ENCODE data around the gene LEP.

LEP gene

DNA sequence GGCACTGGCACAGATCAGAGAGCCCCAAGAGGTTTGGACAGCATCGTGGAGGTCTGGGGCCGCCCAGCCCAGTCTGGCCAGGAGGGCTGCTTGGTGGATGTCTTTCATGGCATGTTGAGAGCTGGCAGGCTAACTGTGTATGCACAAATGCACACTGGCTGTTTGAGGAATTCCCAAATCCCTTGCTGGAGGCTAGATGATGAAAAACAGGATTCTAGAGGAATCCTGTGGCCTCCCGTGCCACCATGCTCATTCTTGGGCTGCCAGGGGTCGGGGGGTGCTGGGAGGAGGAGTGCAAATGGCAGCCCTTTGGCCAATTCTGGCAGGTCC, 26.5 kb downstream of the LEP start:
- TF ChIP-seq, protein P1, sequence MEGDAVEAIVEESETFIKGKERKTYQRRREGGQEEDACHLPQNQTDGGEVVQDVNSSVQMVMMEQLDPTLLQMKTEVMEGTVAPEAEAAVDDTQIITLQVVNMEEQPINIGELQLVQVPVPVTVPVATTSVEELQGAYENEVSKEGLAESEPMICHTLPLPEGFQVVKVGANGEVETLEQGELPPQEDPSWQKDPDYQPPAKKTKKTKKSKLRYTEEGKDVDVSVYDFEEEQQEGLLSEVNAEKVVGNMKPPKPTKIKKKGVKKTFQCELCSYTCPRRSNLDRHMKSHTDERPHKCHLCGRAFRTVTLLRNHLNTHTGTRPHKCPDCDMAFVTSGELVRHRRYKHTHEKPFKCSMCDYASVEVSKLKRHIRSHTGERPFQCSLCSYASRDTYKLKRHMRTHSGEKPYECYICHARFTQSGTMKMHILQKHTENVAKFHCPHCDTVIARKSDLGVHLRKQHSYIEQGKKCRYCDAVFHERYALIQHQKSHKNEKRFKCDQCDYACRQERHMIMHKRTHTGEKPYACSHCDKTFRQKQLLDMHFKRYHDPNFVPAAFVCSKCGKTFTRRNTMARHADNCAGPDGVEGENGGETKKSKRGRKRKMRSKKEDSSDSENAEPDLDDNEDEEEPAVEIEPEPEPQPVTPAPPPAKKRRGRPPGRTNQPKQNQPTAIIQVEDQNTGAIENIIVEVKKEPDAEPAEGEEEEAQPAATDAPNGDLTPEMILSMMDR (conservative IDR thresholded peaks at IDR 0.05): no peak
- no peak overlapping the region for H3K27ac ChIP-seq

DNA sequence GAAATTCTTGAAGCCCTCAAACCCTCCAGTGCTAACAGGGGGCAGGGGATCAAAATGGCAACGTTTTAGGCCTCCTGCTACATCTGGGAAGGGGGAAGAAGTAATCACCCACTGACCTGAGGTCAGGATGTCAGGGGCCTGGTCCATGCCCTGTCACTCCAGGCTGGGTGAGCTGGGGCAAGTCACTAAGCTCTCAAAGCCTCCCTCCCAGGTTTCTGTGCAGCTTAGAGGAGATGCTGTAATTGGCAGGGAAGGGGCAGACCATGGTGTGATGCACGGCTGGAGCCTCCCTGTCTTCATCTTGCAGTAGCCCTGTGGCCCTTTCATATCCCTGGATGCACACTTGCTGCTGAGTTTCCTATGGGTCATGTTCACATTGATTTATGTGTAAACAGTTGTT, 27.2 kb downstream of the LEP start:
- no peak overlapping the region for H3K27ac ChIP-seq
- no peak for TF ChIP-seq ZFX (IDR thresholded peaks at IDR 0.05)
- TF ChIP-seq, protein P1 (conservative IDR thresholded peaks at IDR 0.05): no peak

DNA sequence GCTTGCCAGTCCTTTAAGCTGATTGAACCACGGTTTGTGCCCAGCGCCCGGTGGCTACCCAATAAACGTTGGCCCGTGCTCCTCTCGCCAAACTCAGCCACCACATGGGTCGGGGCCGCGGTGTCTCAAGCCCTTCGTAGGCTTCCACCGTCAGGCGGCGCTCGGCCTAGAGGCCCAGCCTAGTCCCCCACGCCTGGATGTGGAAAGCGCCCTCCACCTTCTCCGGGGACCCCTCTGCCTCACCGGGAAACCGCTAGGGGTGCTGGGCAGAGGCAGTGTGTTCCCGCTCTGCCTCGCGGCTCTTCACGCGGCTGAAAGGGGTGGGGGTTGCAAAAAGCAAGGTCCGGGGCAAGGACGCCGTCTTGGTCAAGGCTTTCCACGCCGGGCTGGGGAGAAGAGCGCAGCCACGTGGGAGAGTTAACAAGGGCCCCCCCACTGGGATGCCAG, 29.8 kb downstream of the LEP start:
- no peak for TF ChIP-seq ZFX (IDR thresholded peaks at IDR 0.05)
- TF ChIP-seq, protein P1 (conservative IDR thresholded peaks at IDR 0.05): no peak
- H3K27ac ChIP-seq: no peak overlapping the region

DNA sequence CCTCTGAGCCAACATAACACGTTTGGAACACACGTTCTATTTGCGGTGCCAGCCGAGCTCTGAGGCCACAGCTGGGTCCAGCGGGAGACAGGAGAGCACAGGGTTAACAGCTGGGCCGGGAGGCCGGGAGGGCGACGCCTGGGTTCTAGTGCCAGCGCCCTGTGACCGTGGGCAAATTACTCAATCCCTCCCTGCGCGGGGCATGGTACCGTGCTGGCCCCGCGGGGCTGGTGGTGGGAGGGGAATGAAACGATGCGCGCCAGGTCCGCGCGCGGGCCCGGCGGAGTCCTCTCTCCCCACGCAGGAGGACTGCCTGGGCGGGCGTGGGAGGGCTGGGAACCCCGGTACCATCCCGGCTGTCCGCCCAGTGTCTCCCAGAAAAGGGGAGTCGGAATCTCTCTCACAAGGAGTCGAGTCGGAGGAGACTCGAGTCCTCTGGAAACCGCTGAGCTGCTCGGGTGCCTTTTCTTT, 30.4 kb downstream of the LEP start:
- TF ChIP-seq, protein P1 (conservative IDR thresholded peaks at IDR 0.05): no peak
- no peak for TF ChIP-seq ZFX (IDR thresholded peaks at IDR 0.05)
- H3K27ac ChIP-seq: no peak overlapping the region

DNA sequence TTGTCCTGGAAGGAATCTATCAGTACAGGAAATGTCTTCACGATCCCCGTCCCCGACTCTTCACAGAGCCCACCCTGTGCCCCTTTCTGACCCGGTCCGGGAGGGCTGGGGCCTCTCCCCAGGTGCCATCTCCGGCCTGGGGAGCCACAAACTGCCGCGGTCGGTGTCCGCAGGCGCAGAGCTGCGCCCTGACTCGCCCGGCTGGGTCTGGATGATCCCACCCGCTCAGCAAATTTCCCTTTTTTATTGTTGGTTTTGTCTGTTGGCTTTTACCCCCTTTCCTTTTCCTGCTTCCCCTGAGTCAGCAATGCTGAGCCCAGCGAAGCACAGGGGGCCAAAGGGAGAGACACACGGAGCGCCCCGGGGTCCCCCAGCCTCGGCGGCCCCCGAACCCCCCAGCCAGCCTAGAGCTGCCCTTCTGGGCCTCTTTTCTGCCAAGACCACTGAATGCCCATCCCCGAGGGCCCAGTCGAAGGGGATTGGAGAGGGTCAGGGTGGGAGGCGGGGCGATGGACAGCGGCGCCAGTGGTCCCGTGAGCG, 30.9 kb downstream of the LEP start:
- no peak overlapping the region for H3K27ac ChIP-seq
- TF ChIP-seq, protein P1 (conservative IDR thresholded peaks at IDR 0.05): no peak
- TF ChIP-seq ZFX (IDR thresholded peaks at IDR 0.05): no peak

DNA sequence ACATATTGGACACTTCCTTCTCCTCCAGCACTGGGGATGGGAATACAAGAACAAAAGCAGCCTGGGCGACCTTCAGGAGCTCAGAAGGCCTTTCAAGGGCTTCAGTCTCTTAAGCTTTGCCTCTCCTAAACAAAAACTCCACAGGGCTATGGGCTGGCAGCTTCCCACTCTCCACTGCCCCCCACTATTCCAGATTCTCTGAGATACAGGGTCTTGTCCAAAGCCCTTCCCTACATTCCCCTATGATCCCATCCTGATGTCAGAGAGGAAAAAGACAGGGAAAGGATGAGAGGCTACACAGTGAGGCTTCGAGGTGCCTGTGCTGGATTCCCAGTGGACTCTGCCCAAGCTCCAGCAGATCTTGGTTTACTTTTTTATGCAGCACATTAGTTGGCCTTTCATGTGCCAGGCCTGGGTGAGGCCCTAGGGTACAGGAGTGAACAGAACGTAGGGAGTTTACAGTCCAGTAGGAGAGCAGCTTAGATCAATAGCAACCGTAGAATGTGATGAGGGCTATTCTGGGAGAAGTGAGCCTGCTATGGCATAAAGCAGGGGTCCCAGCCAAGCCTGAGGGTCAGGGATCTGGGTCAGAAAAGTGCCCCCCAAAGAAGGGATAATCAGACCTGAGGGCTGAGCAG, 33.3 kb downstream of the LEP start:
- TF ChIP-seq, protein P1 (conservative IDR thresholded peaks at IDR 0.05): no peak
- TF ChIP-seq ZFX (IDR thresholded peaks at IDR 0.05): no peak
- no peak overlapping the region for H3K27ac ChIP-seq

DNA sequence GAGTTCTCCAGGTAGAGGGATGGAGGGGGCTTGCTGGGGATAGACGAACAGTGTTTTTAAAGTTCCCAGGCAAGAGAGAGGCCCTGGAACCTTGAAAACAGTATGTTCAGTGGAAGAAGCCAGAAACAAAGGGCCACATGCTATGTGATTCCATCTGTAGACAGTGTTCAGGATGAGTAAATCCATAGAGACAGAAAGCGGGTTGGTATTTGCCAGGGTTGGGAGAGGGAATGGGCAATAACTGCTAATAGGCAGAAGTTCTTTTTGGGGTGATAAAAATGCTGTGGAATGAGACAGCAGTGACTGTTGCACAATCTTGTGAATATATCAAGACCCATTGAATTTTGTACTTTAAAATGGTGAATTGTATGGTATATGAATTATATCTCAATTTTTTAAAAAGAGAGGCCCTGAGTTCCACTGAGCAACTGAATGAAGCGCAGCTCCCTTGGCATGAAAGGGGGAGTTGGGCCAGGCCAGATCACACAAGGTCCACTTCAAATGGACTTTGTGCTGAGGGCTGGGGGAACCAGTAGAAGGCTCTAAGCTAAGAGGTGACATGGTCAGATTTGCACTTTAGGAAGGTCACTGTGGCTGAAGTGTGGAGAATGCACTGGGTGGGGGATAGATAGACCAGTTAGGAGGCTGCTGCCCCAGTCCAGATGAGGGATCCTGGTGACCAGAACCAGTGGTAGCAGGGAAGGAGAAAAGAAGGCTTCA, 34.0 kb downstream of the LEP start:
- H3K27ac ChIP-seq: no peak overlapping the region
- TF ChIP-seq, protein P1 (conservative IDR thresholded peaks at IDR 0.05): no peak
- no peak for TF ChIP-seq ZFX (IDR thresholded peaks at IDR 0.05)

Measured in C4-2B (cell line).